Ishikawa (cell line): ENCODE data around the gene GALNT8.

ENCODE experiments used
- CEBPB ChIP-seq: IDR thresholded peaks from 2 replicates; pipeline ENCODE4 v1.6.1; 2012
- CREB1 ChIP-seq: IDR thresholded peaks from 2 replicates; pipeline ENCODE4 v1.6.1; 2012; ENCODE audit warnings: low read depth
- EGR1 ChIP-seq: IDR thresholded peaks from 2 replicates; pipeline ENCODE4 v1.6.1; 2012
- EP300 ChIP-seq: IDR thresholded peaks from 2 replicates; pipeline ENCODE4 v1.6.1; 2012; ENCODE audit warnings: borderline replicate concordance
- RAD21 ChIP-seq: IDR thresholded peaks from 2 replicates; pipeline ENCODE4 v1.6.1; 2012; ENCODE audit warnings: low read depth
- TCF12 ChIP-seq: IDR thresholded peaks from 2 replicates; pipeline ENCODE4 v1.6.1; 2012; ENCODE audit warnings: low read depth
- TEAD4 ChIP-seq: IDR thresholded peaks from 2 replicates; pipeline ENCODE4 v1.6.1; 2012
- YY1 ChIP-seq: IDR thresholded peaks from 2 replicates; pipeline ENCODE4 v1.6.1; 2012; ENCODE audit warnings: low read depth
- TF ChIP-seq, protein P1 (sequence below): IDR thresholded peaks from 2 replicates; pipeline ENCODE4 v1.6.1; 2012
- TF ChIP-seq, protein P2 (sequence below): IDR thresholded peaks from 2 replicates; pipeline ENCODE4 v1.6.1; 2012; ENCODE audit warnings: low read depth, mild to moderate bottlenecking
- TF ChIP-seq, protein P3 (sequence below): IDR thresholded peaks from 2 replicates; pipeline ENCODE4 v1.6.1; 2012

DNA sequence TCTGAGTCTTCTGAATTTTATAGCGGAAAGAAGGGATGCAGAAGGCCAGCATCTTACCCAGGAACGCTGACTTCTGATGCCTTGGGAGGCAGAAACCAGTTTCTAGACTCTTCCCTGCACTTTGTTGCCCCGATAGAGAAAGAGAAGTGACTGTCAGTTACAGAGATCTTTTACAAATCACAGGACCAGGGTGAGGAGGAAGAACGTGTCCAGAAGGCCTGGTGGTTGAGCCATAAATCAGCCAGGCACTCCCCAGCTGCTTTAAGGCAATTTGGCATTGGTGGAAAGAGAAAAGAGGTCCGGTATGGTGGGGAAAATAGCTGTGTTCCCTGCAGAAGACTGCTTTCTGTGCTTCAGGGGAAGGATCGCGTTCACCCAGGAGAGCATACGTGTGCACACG, 100.8 kb downstream of the GALNT8 start:
- TF ChIP-seq EP300 (no peak), EGR1 (no peak), CREB1 (no peak), CEBPB (no peak), RAD21 (no peak), TEAD4 (no peak), TCF12 (no peak), YY1 (no peak)
- TF ChIP-seq, protein P1, sequence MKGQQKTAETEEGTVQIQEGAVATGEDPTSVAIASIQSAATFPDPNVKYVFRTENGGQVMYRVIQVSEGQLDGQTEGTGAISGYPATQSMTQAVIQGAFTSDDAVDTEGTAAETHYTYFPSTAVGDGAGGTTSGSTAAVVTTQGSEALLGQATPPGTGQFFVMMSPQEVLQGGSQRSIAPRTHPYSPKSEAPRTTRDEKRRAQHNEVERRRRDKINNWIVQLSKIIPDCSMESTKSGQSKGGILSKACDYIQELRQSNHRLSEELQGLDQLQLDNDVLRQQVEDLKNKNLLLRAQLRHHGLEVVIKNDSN: no peak
- TF ChIP-seq, protein P2, sequence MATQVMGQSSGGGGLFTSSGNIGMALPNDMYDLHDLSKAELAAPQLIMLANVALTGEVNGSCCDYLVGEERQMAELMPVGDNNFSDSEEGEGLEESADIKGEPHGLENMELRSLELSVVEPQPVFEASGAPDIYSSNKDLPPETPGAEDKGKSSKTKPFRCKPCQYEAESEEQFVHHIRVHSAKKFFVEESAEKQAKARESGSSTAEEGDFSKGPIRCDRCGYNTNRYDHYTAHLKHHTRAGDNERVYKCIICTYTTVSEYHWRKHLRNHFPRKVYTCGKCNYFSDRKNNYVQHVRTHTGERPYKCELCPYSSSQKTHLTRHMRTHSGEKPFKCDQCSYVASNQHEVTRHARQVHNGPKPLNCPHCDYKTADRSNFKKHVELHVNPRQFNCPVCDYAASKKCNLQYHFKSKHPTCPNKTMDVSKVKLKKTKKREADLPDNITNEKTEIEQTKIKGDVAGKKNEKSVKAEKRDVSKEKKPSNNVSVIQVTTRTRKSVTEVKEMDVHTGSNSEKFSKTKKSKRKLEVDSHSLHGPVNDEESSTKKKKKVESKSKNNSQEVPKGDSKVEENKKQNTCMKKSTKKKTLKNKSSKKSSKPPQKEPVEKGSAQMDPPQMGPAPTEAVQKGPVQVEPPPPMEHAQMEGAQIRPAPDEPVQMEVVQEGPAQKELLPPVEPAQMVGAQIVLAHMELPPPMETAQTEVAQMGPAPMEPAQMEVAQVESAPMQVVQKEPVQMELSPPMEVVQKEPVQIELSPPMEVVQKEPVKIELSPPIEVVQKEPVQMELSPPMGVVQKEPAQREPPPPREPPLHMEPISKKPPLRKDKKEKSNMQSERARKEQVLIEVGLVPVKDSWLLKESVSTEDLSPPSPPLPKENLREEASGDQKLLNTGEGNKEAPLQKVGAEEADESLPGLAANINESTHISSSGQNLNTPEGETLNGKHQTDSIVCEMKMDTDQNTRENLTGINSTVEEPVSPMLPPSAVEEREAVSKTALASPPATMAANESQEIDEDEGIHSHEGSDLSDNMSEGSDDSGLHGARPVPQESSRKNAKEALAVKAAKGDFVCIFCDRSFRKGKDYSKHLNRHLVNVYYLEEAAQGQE: no peak
- TF ChIP-seq, protein P3, sequence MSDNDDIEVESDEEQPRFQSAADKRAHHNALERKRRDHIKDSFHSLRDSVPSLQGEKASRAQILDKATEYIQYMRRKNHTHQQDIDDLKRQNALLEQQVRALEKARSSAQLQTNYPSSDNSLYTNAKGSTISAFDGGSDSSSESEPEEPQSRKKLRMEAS: no peak
